H1 (cell line): ENCODE results near the gene SPAG4. TPM values are rescaled to one million over a fixed set of nuclear protein-coding genes. Genes with fewer than 3 reads are reported as not detected.
A peak's percentile ranks its signal among the peaks of the same experiment; 100 is the strongest.

Experiments
- CTCF ChIA-PET: fragments of 300-600 bp; sonication (Branson Sonifier 250); formaldehyde crosslinking; loops from one replicate; lab custom pipeline; 2021; ENCODE audit not compliant: partially characterized antibody; lab: Charles Lee
- POLR2A ChIA-PET: fragments of 300-600 bp; sonication (Branson Sonifier 250); formaldehyde crosslinking; loops from one replicate; lab custom pipeline; 2021; ENCODE audit warnings: inconsistent platforms; ENCODE audit not compliant: partially characterized antibody; lab: Charles Lee
- DNase-seq, 2 experiments: peaks; one replicate each; pipeline versions ENCODE4 v3.0.0 to v3.0.0-alpha.2; 2010 to 2022; ENCODE audit warnings: low spot score in 2 of 2, low read depth in 1 of 2, mixed read lengths in 1 of 2
- FAIRE-seq: peaks from 2 replicates; lab custom pipeline; 2011; peaks lifted over from hg19 to GRCh38; lab: Jason Lieb, UNC
- H2AFZ ChIP-seq: 2 replicates; pipeline ENCODE4 v1.8.1; 2012; ENCODE audit warnings: low read length, inconsistent platforms
- H2AK5ac ChIP-seq: 2 replicates; pipeline ENCODE4 v1.6.1; 2013; ENCODE audit warnings: low read depth, low read length
- H2BK120ac ChIP-seq: replicated peaks from 2 replicates; pipeline ENCODE3; 2013; ENCODE audit warnings: low read depth, low read length, inconsistent platforms
- H2BK12ac ChIP-seq: 2 replicates; pipeline ENCODE4 v1.6.1; 2013; ENCODE audit warnings: low read depth, low read length
- H2BK15ac ChIP-seq: 2 replicates; pipeline ENCODE4 v1.6.1; 2013; ENCODE audit warnings: low read length
- H2BK20ac ChIP-seq: 2 replicates; pipeline ENCODE4 v1.6.1; 2013; ENCODE audit warnings: low read length
- H2BK5ac ChIP-seq: 2 replicates; pipeline ENCODE4 v1.6.1; 2013; ENCODE audit warnings: low read depth, low read length
- H3K14ac ChIP-seq: 2 replicates; pipeline ENCODE4 v1.6.1; 2013; ENCODE audit warnings: inconsistent platforms; ENCODE audit not compliant: insufficient read length
- H3K18ac ChIP-seq: 2 replicates; pipeline ENCODE4 v1.6.1; 2013; ENCODE audit warnings: low read length; ENCODE audit errors: extremely low read depth
- H3K23ac ChIP-seq: 2 replicates; pipeline ENCODE4 v1.6.1; 2013; ENCODE audit warnings: inconsistent platforms; ENCODE audit not compliant: insufficient read length
- H3K23me2 ChIP-seq: 2 replicates; pipeline ENCODE4 v1.6.1; 2013; ENCODE audit warnings: low read depth, low read length
- H3K27ac ChIP-seq: 2 replicates; pipeline ENCODE4 v1.6.1; 2011; ENCODE audit warnings: low read depth, low read length, inconsistent platforms
- H3K27me3 ChIP-seq, 4 experiments: replicated peaks in 1 of 4; 1 replicate in 1 of 4; 2 replicates in 3 of 4; pipeline versions ENCODE4 v1.6.1 to v1.8.1; 2011 to 2013; ENCODE audit warnings: low read length in 3 of 4, mild to moderate bottlenecking in 3 of 4, inconsistent platforms in 2 of 4, mixed read lengths in 2 of 4, moderate library complexity in 1 of 4; ENCODE audit not compliant: control insufficient read depth in 3 of 4, insufficient read depth in 3 of 4; ENCODE audit errors: extremely low read depth in 1 of 4
- H3K36me3 ChIP-seq, 4 experiments: 2 replicates each; pipeline versions ENCODE4 v1.6.1 to v1.8.1; 2011 to 2013; ENCODE audit warnings: mild to moderate bottlenecking in 4 of 4, low read length in 3 of 4, moderate library complexity in 2 of 4, control low read depth in 1 of 4, inconsistent platforms in 1 of 4; ENCODE audit not compliant: insufficient read depth in 4 of 4, control insufficient read depth in 2 of 4
- H3K4ac ChIP-seq: replicated peaks from 2 replicates; pipeline ENCODE3; 2013; ENCODE audit warnings: low read length, low read depth, mixed read lengths, inconsistent platforms; ENCODE audit not compliant: insufficient read length
- H3K4me1 ChIP-seq, 4 experiments: replicated peaks in 1 of 4; 1 replicate in 1 of 4; 2 replicates in 3 of 4; pipeline versions ENCODE4 v1.6.1 to v1.8.1; 2011 to 2013; ENCODE audit warnings: low read length in 3 of 4, inconsistent platforms in 2 of 4, mixed read lengths in 1 of 4; ENCODE audit not compliant: insufficient read depth in 4 of 4, control insufficient read depth in 3 of 4
- H3K4me2 ChIP-seq, 2 experiments: 2 replicates each; pipeline versions ENCODE4 v1.6.1 to v1.8.1; 2011 to 2013; ENCODE audit warnings: low read depth in 2 of 2, low read length in 2 of 2, control low read depth in 1 of 2, inconsistent platforms in 1 of 2, mild to moderate bottlenecking in 1 of 2; ENCODE audit not compliant: insufficient read depth in 1 of 2
- H3K4me3 ChIP-seq, 4 experiments: fragments of 200-600, 300-600 bp in 1 of 4; sonication (generic), shearing (Covaris generic), sonication (Bioruptor Twin) in 1 of 4; 2 replicates each; pipeline versions ENCODE4 v1.5.1 to v1.8.1; 2011 to 2016; ENCODE audit warnings: low read length in 4 of 4, low read depth in 3 of 4, control low read depth in 2 of 4, inconsistent platforms in 2 of 4, mild to moderate bottlenecking in 2 of 4, mixed read lengths in 1 of 4, moderate library complexity in 1 of 4; ENCODE audit not compliant: insufficient read depth in 2 of 4; ENCODE audit errors: extremely low read depth in 1 of 4
- H3K56ac ChIP-seq: replicated peaks from 2 replicates; pipeline ENCODE3; 2013; ENCODE audit warnings: low read depth, mild to moderate bottlenecking, mixed read lengths, low read length, inconsistent platforms; ENCODE audit not compliant: insufficient read length
- H3K79me1 ChIP-seq: 2 replicates; pipeline ENCODE4 v1.6.1; 2013; ENCODE audit warnings: low read depth, low read length, control low read depth
- H3K79me2 ChIP-seq, 2 experiments: 2 replicates each; pipeline versions ENCODE4 v1.6.1 to v1.8.1; 2012 to 2013; ENCODE audit warnings: low read length in 2 of 2, mild to moderate bottlenecking in 2 of 2, inconsistent platforms in 1 of 2; ENCODE audit not compliant: insufficient read depth in 2 of 2, control insufficient read depth in 1 of 2
- H3K9ac ChIP-seq, 4 experiments: replicated peaks in 1 of 4; 1 replicate in 1 of 4; 2 replicates in 3 of 4; pipeline versions ENCODE4 v1.6.1 to v1.8.1; 2011 to 2013; ENCODE audit warnings: low read depth in 3 of 4, low read length in 3 of 4, control low read depth in 2 of 4, mild to moderate bottlenecking in 2 of 4, moderate library complexity in 2 of 4, inconsistent platforms in 1 of 4; ENCODE audit errors: extremely low read depth in 1 of 4
- H3K9me3 ChIP-seq, 2 experiments: 2 replicates each; pipeline versions ENCODE4 v1.6.1 to v1.8.1; 2012 to 2013; ENCODE audit warnings: mild to moderate bottlenecking in 2 of 2, moderate library complexity in 2 of 2, control low read depth in 1 of 2, inconsistent platforms in 1 of 2, low read depth in 1 of 2, low read length in 1 of 2, mixed read lengths in 1 of 2; ENCODE audit not compliant: insufficient read depth in 2 of 2
- H4K20me1 ChIP-seq, 2 experiments: replicated peaks in 1 of 2; 2 replicates each; pipeline versions ENCODE3 to v1.8.1; 2011 to 2013; ENCODE audit warnings: inconsistent platforms in 2 of 2, low read length in 2 of 2, mild to moderate bottlenecking in 1 of 2; ENCODE audit not compliant: insufficient read depth in 2 of 2, control insufficient read depth in 1 of 2
- H4K5ac ChIP-seq: 2 replicates; pipeline ENCODE4 v1.6.1; 2013; ENCODE audit warnings: low read length, low read depth, mixed read lengths, inconsistent platforms; ENCODE audit not compliant: insufficient read length
- H4K8ac ChIP-seq: 2 replicates; pipeline ENCODE4 v1.8.0; 2013; ENCODE audit warnings: mild to moderate bottlenecking, moderate library complexity, low read length, inconsistent platforms; ENCODE audit not compliant: insufficient read depth; ENCODE audit errors: extremely low read depth
- H4K91ac ChIP-seq: replicated peaks from 2 replicates; pipeline ENCODE3; 2013; ENCODE audit warnings: low read length, mixed read lengths, inconsistent platforms; ENCODE audit not compliant: insufficient read length
- POU5F1 ChIP-seq: IDR thresholded peaks from 2 replicates; pipeline ENCODE4 v1.6.1; 2011; ENCODE audit warnings: low read depth, mild to moderate bottlenecking, low read length, moderate library complexity
- SUZ12 ChIP-seq: fragments of 200-600 bp; sonication (generic); IDR thresholded peaks from 2 replicates; pipeline ENCODE4 v1.6.1; 2012; ENCODE audit warnings: mild to moderate bottlenecking, inconsistent platforms, low read length, moderate library complexity, mixed read lengths
- WGBS, 2 experiments: shearing (Covaris generic) in 1 of 2; methylation state at CpG; one replicate each; pipeline versions ENCODE4 v1.1.6 to v1.1.7; 2013 to 2015; ENCODE audit warnings: low lambda C conversion rate in 2 of 2, mixed read lengths in 2 of 2, inconsistent platforms in 1 of 2, low coverage in 1 of 2, missing lambda C conversion rate in 1 of 2; ENCODE audit not compliant: insufficient replicate concordance in 2 of 2, insufficient coverage in 1 of 2, insufficient read length in 1 of 2; ENCODE audit errors: extremely low coverage in 1 of 2, missing lambda C conversion rate in 1 of 2; 5-methylcytosine and 5-hydroxymethylcytosine counted together
- polyA plus RNA-seq, 7 experiments: library from polyadenylated mRNA; depleted of rRNA in 3 of 7; stranded (reverse) in 5 of 7; unstranded in 2 of 7; fragments of >200 nt in 5 of 7; fragments of 200-250 nt in 2 of 7; gene quantifications; 1 replicate in 5 of 7; 2 replicates in 1 of 7; 4 replicates in 1 of 7; pipeline versions ENCODE4 v1.2.1 to v1.2.3, GENCODE V29; 2011 to 2013; ENCODE audit warnings: missing spikeins in 2 of 7, mixed read lengths in 2 of 7
- total RNA-seq: library from RNA; stranded (reverse); fragmentation: NEBNext Ultra II Directional; extraction: Animal tissue kit (Norgen Biotek cat#: 25700); gene quantifications from 2 replicates; pipeline ENCODE4 v1.2.1, GENCODE V29; 2021

The SPAG4 gene
- total and polyA plus RNA-seq, 2 of the 8 experiments (the other 6 are each of a cell fraction or from before 2014, with no cell fraction given), result 2.4 to 6.0 TPM

DNA sequence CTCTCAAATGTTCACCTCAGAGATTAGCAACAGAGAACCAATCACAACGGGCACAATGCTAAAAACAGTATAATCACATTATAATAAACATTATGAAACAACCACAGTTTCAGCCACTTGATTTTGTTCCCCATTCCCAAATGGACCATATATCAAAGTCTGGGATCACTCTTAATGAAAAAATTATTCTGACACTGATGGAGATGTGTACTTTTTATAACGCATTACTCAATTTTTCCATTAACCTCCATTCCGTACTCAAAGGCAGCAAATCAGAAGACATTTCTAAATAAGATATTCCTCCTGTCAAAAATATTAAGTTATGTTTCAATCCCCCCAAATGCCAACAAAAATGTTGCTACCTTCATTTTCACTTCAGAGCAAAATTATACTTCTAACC, 46.3 kb downstream of the SPAG4 start:
- H2AFZ ChIP-seq, result no peak overlapping the region
- DNase-seq (no peak), FAIRE-seq (no peak)
- H3K27ac ChIP-seq, result no peak overlapping the region
- H2BK20ac ChIP-seq, result no peak overlapping the region
- no peak overlapping the region for H2BK5ac ChIP-seq
- no peak overlapping the region for H3K9ac ChIP-seq
- H2AK5ac ChIP-seq, result no peak overlapping the region
- H3K14ac ChIP-seq, result no peak overlapping the region
- H3K18ac ChIP-seq, result no peak overlapping the region
- no peak overlapping the region for H4K91ac ChIP-seq
- H3K4me1 ChIP-seq, result peaks cover 0 to 7% (median 0%) of the 10 kb centered on the region in 4 experiments; a peak in 3 of 7 replicates
- H3K4me2 ChIP-seq, result peak overlapping the region; percentile 31 to 93; a peak in 3 of 4 replicates
- no peak overlapping the region for H2BK12ac ChIP-seq
- ChIA-PET POLR2A (interaction anchor here (1.1 to 4.7 kb wide), 5 partner anchors 18 to 137 kb away, joined by 3 to 36 read pairs (median 5); partner anchors contain the start of genes ERGIC3 and RBM39), CTCF (no interaction called here)
- no peak overlapping the region for H3K4ac ChIP-seq
- H3K79me2 ChIP-seq, result peaks cover 67 to 79% of the 10 kb centered on the region in 2 experiments
- no peaks in the 10 kb centered on the region for H3K79me1 ChIP-seq
- peak overlapping the region in 1 of 4 experiments; percentile 92; a peak in 3 of 8 replicates for H3K4me3 ChIP-seq
- no peak overlapping the region for H4K5ac ChIP-seq
- H3K9me3 ChIP-seq, result no peaks in the 10 kb centered on the region
- H3K27me3 ChIP-seq, result no peaks in the 10 kb centered on the region
- peaks cover 47 to 56% of the 10 kb centered on the region in 2 experiments for H4K20me1 ChIP-seq
- no peak overlapping the region for H2BK15ac ChIP-seq
- no peak overlapping the region for H4K8ac ChIP-seq
- TF ChIP-seq POU5F1, result no peak
- no peak for TF ChIP-seq SUZ12
- no peaks in the 10 kb centered on the region for H3K36me3 ChIP-seq
- H3K23ac ChIP-seq, result peak overlapping the region; percentile 89
- WGBS, 2 experiments, result 81% methylated on average over 3 of the region's 3 CpGs; no CpG with 5 or more reads in 1 of the 2 experiments
- no peak overlapping the region for H3K56ac ChIP-seq
- no peak overlapping the region for H2BK120ac ChIP-seq
- H3K23me2 ChIP-seq, result peaks cover 9% of the 10 kb centered on the region
